ENCODE measurements around the gene SIGLEC1. TPM values are rescaled to one million over a fixed set of nuclear protein-coding genes. Genes with fewer than 3 reads are reported as not detected.

The SIGLEC1 gene
- total RNA-seq, 1 experiment from 2014 or later, result not detected

DNA sequence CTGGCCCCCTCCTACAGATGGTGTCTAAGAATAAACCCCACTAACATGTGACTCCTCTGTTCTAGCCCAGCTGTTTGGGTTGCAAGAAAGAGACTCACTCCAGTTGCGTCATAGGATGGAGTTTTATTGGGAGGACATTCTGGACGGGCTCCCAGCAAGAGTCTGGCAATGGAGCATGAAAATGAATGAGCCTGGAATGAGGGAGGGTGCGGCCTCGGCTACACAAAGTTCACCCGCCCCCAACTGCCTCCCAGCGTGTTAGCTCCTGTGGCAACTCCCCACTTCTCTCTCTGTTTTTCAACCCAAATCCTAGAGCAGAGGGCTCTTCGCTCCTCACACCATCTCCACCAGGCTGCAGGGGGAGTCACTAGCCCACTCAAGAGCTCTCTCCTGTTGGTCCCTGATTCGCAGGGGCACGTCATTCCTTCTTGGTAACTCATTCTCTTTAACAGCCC, 25.5 kb downstream of the SIGLEC1 start:
- no peak overlapping the region for H3K4me3 ChIP-seq (ENCODE audit: low read depth, low read length, poor library complexity, severe bottlenecking)
- H3K36me3 ChIP-seq (ENCODE audit: insufficient read depth, low read length, poor library complexity, severe bottlenecking), result no peaks in the 10 kb centered on the region
- peaks cover 4% of the 10 kb centered on the region for H3K4me1 ChIP-seq (ENCODE audit: insufficient read depth, low read length, poor library complexity, severe bottlenecking)
- no peak overlapping the region for H3K27ac ChIP-seq (ENCODE audit: low read depth, low read length, poor library complexity, severe bottlenecking)
- peak; percentile 52 for DNase-seq (ENCODE audit: low spot score)
- no TSS peak for BruUV-seq (replicated peaks)
- TF ChIP-seq EZH2 (IDR thresholded peaks at IDR 0.05; ENCODE audit: borderline replicate concordance, low read depth, low read length, poor library complexity, severe bottlenecking), result no peak
- TF ChIP-seq, protein P1, sequence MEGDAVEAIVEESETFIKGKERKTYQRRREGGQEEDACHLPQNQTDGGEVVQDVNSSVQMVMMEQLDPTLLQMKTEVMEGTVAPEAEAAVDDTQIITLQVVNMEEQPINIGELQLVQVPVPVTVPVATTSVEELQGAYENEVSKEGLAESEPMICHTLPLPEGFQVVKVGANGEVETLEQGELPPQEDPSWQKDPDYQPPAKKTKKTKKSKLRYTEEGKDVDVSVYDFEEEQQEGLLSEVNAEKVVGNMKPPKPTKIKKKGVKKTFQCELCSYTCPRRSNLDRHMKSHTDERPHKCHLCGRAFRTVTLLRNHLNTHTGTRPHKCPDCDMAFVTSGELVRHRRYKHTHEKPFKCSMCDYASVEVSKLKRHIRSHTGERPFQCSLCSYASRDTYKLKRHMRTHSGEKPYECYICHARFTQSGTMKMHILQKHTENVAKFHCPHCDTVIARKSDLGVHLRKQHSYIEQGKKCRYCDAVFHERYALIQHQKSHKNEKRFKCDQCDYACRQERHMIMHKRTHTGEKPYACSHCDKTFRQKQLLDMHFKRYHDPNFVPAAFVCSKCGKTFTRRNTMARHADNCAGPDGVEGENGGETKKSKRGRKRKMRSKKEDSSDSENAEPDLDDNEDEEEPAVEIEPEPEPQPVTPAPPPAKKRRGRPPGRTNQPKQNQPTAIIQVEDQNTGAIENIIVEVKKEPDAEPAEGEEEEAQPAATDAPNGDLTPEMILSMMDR (conservative IDR thresholded peaks at IDR 0.05; ENCODE audit: low read depth, low read length), result peak; percentile 36
- POLR2A ChIA-PET (ENCODE audit: low non-redundant PET), result no interaction called here
- H3K27me3 ChIP-seq (replicated peaks; ENCODE audit: insufficient read depth, low read depth, low read length, poor library complexity), result no peaks in the 10 kb centered on the region
- intact Hi-C loops (cut with micrococcal nuclease; ENCODE audit: unreplicated experiment), result no loop called here
- no peaks in the 10 kb centered on the region for H3K9me3 ChIP-seq (ENCODE audit: low read depth, low read length, poor library complexity, severe bottlenecking)
- CTCF ChIA-PET, result interaction anchor here (0.5 to 0.9 kb wide), 2 partner anchors 10 to 468 kb away, joined by 5 to 7 read pairs; no protein-coding TSS in a partner anchor

- Histone ChIP-seq H3K27ac (ENCODE audit: low read depth, low read length, poor library complexity, severe bottlenecking) (no peak overlapping the region), H3K9me3 (ENCODE audit: low read depth, low read length, poor library complexity, severe bottlenecking) (no peaks in the 10 kb centered on the region), H3K36me3 (ENCODE audit: insufficient read depth, low read length, poor library complexity, severe bottlenecking) (no peaks in the 10 kb centered on the region), H3K27me3 (replicated peaks; ENCODE audit: insufficient read depth, low read depth, low read length, poor library complexity) (no peaks in the 10 kb centered on the region), H3K4me1 (ENCODE audit: insufficient read depth, low read length, poor library complexity, severe bottlenecking) (peaks cover 4% of the 10 kb centered on the region), H3K4me3 (ENCODE audit: low read depth, low read length, poor library complexity, severe bottlenecking) (no peak overlapping the region)
- ChIA-PET CTCF (no interaction called here), POLR2A (ENCODE audit: low non-redundant PET) (no interaction called here)
- no TSS peak for BruUV-seq (replicated peaks)
- intact Hi-C loops (cut with micrococcal nuclease; ENCODE audit: unreplicated experiment), result no loop called here
- TF ChIP-seq, protein P1 (conservative IDR thresholded peaks at IDR 0.05; ENCODE audit: low read depth, low read length), result no peak
- no peak for TF ChIP-seq EZH2 (IDR thresholded peaks at IDR 0.05; ENCODE audit: borderline replicate concordance, low read depth, low read length, poor library complexity, severe bottlenecking)
- DNase-seq (ENCODE audit: low spot score), result no peak
Measured at GRCh38 chr20:3686421-3686820, 26.0 kb downstream of the SIGLEC1 start.

- ChIA-PET POLR2A (ENCODE audit: low non-redundant PET) (no interaction called here), CTCF (no interaction called here)
- TF ChIP-seq, protein P1 (conservative IDR thresholded peaks at IDR 0.05; ENCODE audit: low read depth, low read length), result no peak
- no peak for TF ChIP-seq EZH2 (IDR thresholded peaks at IDR 0.05; ENCODE audit: borderline replicate concordance, low read depth, low read length, poor library complexity, severe bottlenecking)
- intact Hi-C loops (cut with micrococcal nuclease; ENCODE audit: unreplicated experiment), result no loop called here
- H3K4me3 ChIP-seq (ENCODE audit: low read depth, low read length, poor library complexity, severe bottlenecking), result no peak overlapping the region
- peaks cover 4% of the 10 kb centered on the region for H3K4me1 ChIP-seq (ENCODE audit: insufficient read depth, low read length, poor library complexity, severe bottlenecking)
- H3K27me3 ChIP-seq (replicated peaks; ENCODE audit: insufficient read depth, low read depth, low read length, poor library complexity), result no peaks in the 10 kb centered on the region
- no peaks in the 10 kb centered on the region for H3K36me3 ChIP-seq (ENCODE audit: insufficient read depth, low read length, poor library complexity, severe bottlenecking)
- DNase-seq (ENCODE audit: low spot score), result no peak
- H3K9me3 ChIP-seq (ENCODE audit: low read depth, low read length, poor library complexity, severe bottlenecking), result no peaks in the 10 kb centered on the region
- no peak overlapping the region for H3K27ac ChIP-seq (ENCODE audit: low read depth, low read length, poor library complexity, severe bottlenecking)
- BruUV-seq (replicated peaks), result no TSS peak
Measured at GRCh38 chr20:3685341-3685740, 27.1 kb downstream of the SIGLEC1 start.
